Immature natural killer cell (primary cell): Measurements from ENCODE around the gene MRPL39. TPM values are rescaled to one million over a fixed set of nuclear protein-coding genes. Genes with fewer than 3 reads are reported as not detected.
A peak's percentile ranks its signal among the peaks of the same experiment; 100 is the strongest.

Experiments
- DNase-seq, 3 donors: peaks; one replicate each; pipeline ENCODE4 v3.0.0; 2022; ENCODE audit warnings: mixed read lengths in 1 of 3
- H3K27ac Mint-ChIP-seq, 6 donors: one replicate each; pipeline ENCODE4 v1.8.0; 2020; ENCODE audit warnings: mixed read lengths in 6 of 6, mild to moderate bottlenecking in 5 of 6, inconsistent platforms in 4 of 6, moderate library complexity in 3 of 6
- H3K27me3 Mint-ChIP-seq, 3 donors: one replicate each; pipeline ENCODE4 v1.8.0; 2020 to 2021; ENCODE audit warnings: low read depth in 3 of 3, mild to moderate bottlenecking in 3 of 3, mixed read lengths in 3 of 3, moderate library complexity in 3 of 3, inconsistent platforms in 1 of 3
- H3K36me3 Mint-ChIP-seq, 3 donors: one replicate each; pipeline ENCODE4 v1.8.0; 2020; ENCODE audit warnings: mixed read lengths in 3 of 3, inconsistent platforms in 2 of 3, mild to moderate bottlenecking in 2 of 3
- H3K4me1 Mint-ChIP-seq, 2 donors: one replicate each; pipeline ENCODE4 v1.8.0; 2020; ENCODE audit warnings: inconsistent platforms in 2 of 2, mild to moderate bottlenecking in 2 of 2, mixed read lengths in 2 of 2, moderate library complexity in 1 of 2
- H3K4me3 Mint-ChIP-seq, 5 donors: one replicate each; pipeline ENCODE4 v1.8.0; 2020; ENCODE audit warnings: mild to moderate bottlenecking in 5 of 5, mixed read lengths in 5 of 5, inconsistent platforms in 3 of 5, moderate library complexity in 3 of 5
- H3K9me3 Mint-ChIP-seq, 6 donors: one replicate each; pipeline ENCODE4 v1.8.0; 2020; ENCODE audit warnings: mild to moderate bottlenecking in 6 of 6, mixed read lengths in 6 of 6, inconsistent platforms in 4 of 6, moderate library complexity in 3 of 6
- polyA plus RNA-seq, 3 donors: library from polyadenylated mRNA; unstranded; fragments of 300-500 nt; fragmentation: Illumina TruSeq; gene quantifications; one replicate each; pipeline ENCODE4 v1.2.3, GENCODE V29; 2021

Gene MRPL39
- polyA plus RNA-seq, 3 donors from 2014 or later, result 20.2 to 33.0 (median 22.8) TPM

GRCh38 chr21:25560271-25560685 is 47.0 kb downstream of the MRPL39 start:
- Mint-ChIP-seq H3K9me3 (no peaks in the 10 kb centered on the region), H3K27me3 (peaks cover 0 to 13% (median 6%) of the 10 kb centered on the region in 3 donors), H3K4me3 (peak overlapping the region in 2 of 5 donors; percentile 31 to 54), H3K27ac (peak overlapping the region in 1 of 6 donors; percentile 91), H3K4me1 (peaks cover 36 to 53% of the 10 kb centered on the region in 2 donors), H3K36me3 (peaks cover 0 to 4% (median 0%) of the 10 kb centered on the region in 3 donors)
- DNase-seq, result no peak

- H3K27me3 Mint-ChIP-seq, result peaks cover 0 to 13% (median 6%) of the 10 kb centered on the region in 3 donors
- no peaks in the 10 kb centered on the region for H3K9me3 Mint-ChIP-seq
- H3K4me3 Mint-ChIP-seq, result peak overlapping the region in 1 of 5 donors; percentile 54
- peak overlapping the region in 1 of 6 donors; percentile 91 for H3K27ac Mint-ChIP-seq
- H3K36me3 Mint-ChIP-seq, result peaks cover 0 to 4% (median 0%) of the 10 kb centered on the region in 3 donors
- no peak for DNase-seq
- peaks cover 36 to 48% of the 10 kb centered on the region in 2 donors for H3K4me1 Mint-ChIP-seq
Observed at GRCh38 chr21:25559746-25560145, 47.5 kb downstream of the MRPL39 start.

- Mint-ChIP-seq H3K9me3 (no peaks in the 10 kb centered on the region), H3K4me3 (no peak overlapping the region), H3K4me1 (peaks cover 21 to 32% of the 10 kb centered on the region in 2 donors), H3K36me3 (peaks cover 0 to 4% (median 0%) of the 10 kb centered on the region in 3 donors), H3K27ac (no peak overlapping the region), H3K27me3 (peaks cover 0 to 6% (median 4%) of the 10 kb centered on the region in 3 donors)
- DNase-seq, result no peak
Observed at GRCh38 chr21:25558123-25558522, 49.2 kb downstream of the MRPL39 start.

- H3K9me3 Mint-ChIP-seq, result no peaks in the 10 kb centered on the region
- peaks cover 0 to 4% (median 0%) of the 10 kb centered on the region in 3 donors for H3K36me3 Mint-ChIP-seq
- no peak for DNase-seq
- H3K27me3 Mint-ChIP-seq, result peaks cover 0 to 6% (median 4%) of the 10 kb centered on the region in 3 donors
- H3K4me1 Mint-ChIP-seq, result peaks cover 12 to 22% of the 10 kb centered on the region in 2 donors
- no peak overlapping the region for H3K4me3 Mint-ChIP-seq
- H3K27ac Mint-ChIP-seq, result no peak overlapping the region
Observed at GRCh38 chr21:25557180-25557579, 50.1 kb downstream of the MRPL39 start.

- no peak overlapping the region for H3K27ac Mint-ChIP-seq
- H3K36me3 Mint-ChIP-seq, result peaks cover 0 to 4% (median 0%) of the 10 kb centered on the region in 3 donors
- no peaks in the 10 kb centered on the region for H3K9me3 Mint-ChIP-seq
Observed at GRCh38 chr21:25556091-25556490, 51.2 kb downstream of the MRPL39 start.

GRCh38 chr21:25555492-25555891 is 51.8 kb downstream of the MRPL39 start:
- Mint-ChIP-seq H3K36me3 (peaks cover 0 to 4% (median 0%) of the 10 kb centered on the region in 3 donors), H3K4me3 (no peak overlapping the region), H3K4me1 (peaks cover 0 to 7% of the 10 kb centered on the region in 2 donors), H3K9me3 (no peaks in the 10 kb centered on the region), H3K27ac (no peak overlapping the region), H3K27me3 (peaks cover 0 to 5% (median 4%) of the 10 kb centered on the region in 3 donors)
- no peak for DNase-seq

More at GRCh38 chr21:25556091-25556490, 51.2 kb downstream of the MRPL39 start:
- Mint-ChIP-seq H3K4me1 (peaks cover 5 to 11% of the 10 kb centered on the region in 2 donors), H3K4me3 (no peak overlapping the region), H3K27me3 (peaks cover 0 to 5% (median 4%) of the 10 kb centered on the region in 3 donors)
- no peak for DNase-seq

GRCh38 chr21:25552856-25553255 is 54.4 kb downstream of the MRPL39 start:
- DNase-seq, result no peak
- Mint-ChIP-seq H3K27me3 (peaks cover 0 to 5% (median 0%) of the 10 kb centered on the region in 3 donors), H3K9me3 (no peaks in the 10 kb centered on the region), H3K4me1 (no peaks in the 10 kb centered on the region), H3K36me3 (no peaks in the 10 kb centered on the region), H3K4me3 (no peak overlapping the region), H3K27ac (no peak overlapping the region)

- no peak overlapping the region for H3K27ac Mint-ChIP-seq
- no peaks in the 10 kb centered on the region for H3K27me3 Mint-ChIP-seq
- no peak for DNase-seq
- no peaks in the 10 kb centered on the region for H3K4me1 Mint-ChIP-seq
- H3K4me3 Mint-ChIP-seq, result no peak overlapping the region
- H3K36me3 Mint-ChIP-seq, result no peaks in the 10 kb centered on the region
- no peaks in the 10 kb centered on the region for H3K9me3 Mint-ChIP-seq
Observed at GRCh38 chr21:25551569-25551968, 55.7 kb downstream of the MRPL39 start.

GRCh38 chr21:25550352-25551120 is 56.7 kb downstream of the MRPL39 start:
- Mint-ChIP-seq H3K27me3 (no peaks in the 10 kb centered on the region), H3K4me3 (no peak overlapping the region), H3K9me3 (no peaks in the 10 kb centered on the region), H3K4me1 (no peaks in the 10 kb centered on the region), H3K27ac (no peak overlapping the region), H3K36me3 (no peaks in the 10 kb centered on the region)
- no peak for DNase-seq

- no peak for DNase-seq
- Mint-ChIP-seq H3K4me3 (no peak overlapping the region), H3K36me3 (peaks cover 7% of the 10 kb centered on the region in 3 donors), H3K27ac (no peak overlapping the region), H3K27me3 (no peaks in the 10 kb centered on the region), H3K9me3 (peaks cover 3 to 18% (median 13%) of the 10 kb centered on the region in 6 donors), H3K4me1 (no peaks in the 10 kb centered on the region)
Observed at GRCh38 chr21:25541042-25541441, 66.2 kb downstream of the MRPL39 start.

- no peak for DNase-seq
- H3K27me3 Mint-ChIP-seq, result no peaks in the 10 kb centered on the region
- H3K4me3 Mint-ChIP-seq, result no peak overlapping the region
- no peak overlapping the region for H3K27ac Mint-ChIP-seq
- H3K4me1 Mint-ChIP-seq, result no peaks in the 10 kb centered on the region
- peaks cover 7% of the 10 kb centered on the region in 3 donors for H3K36me3 Mint-ChIP-seq
- H3K9me3 Mint-ChIP-seq, result peaks cover 3 to 18% (median 13%) of the 10 kb centered on the region in 6 donors
Observed at GRCh38 chr21:25539606-25540005, 67.7 kb downstream of the MRPL39 start.

GRCh38 chr21:25537174-25537573 is 70.1 kb downstream of the MRPL39 start:
- no peak overlapping the region for H3K27ac Mint-ChIP-seq
- DNase-seq, result no peak
- H3K9me3 Mint-ChIP-seq, result peaks cover 3 to 18% (median 13%) of the 10 kb centered on the region in 6 donors
- peaks cover 7% of the 10 kb centered on the region in 3 donors for H3K36me3 Mint-ChIP-seq
- no peak overlapping the region for H3K4me3 Mint-ChIP-seq
- H3K4me1 Mint-ChIP-seq, result no peaks in the 10 kb centered on the region
- no peaks in the 10 kb centered on the region for H3K27me3 Mint-ChIP-seq

- peaks cover 7% of the 10 kb centered on the region in 3 donors for H3K36me3 Mint-ChIP-seq
- no peaks in the 10 kb centered on the region for H3K27me3 Mint-ChIP-seq
- no peak overlapping the region for H3K27ac Mint-ChIP-seq
- H3K9me3 Mint-ChIP-seq, result peaks cover 3 to 18% (median 13%) of the 10 kb centered on the region in 6 donors
- H3K4me1 Mint-ChIP-seq, result no peaks in the 10 kb centered on the region
- no peak overlapping the region for H3K4me3 Mint-ChIP-seq
- DNase-seq, result no peak
Observed at GRCh38 chr21:25536752-25537151, 70.5 kb downstream of the MRPL39 start.

- Mint-ChIP-seq H3K36me3 (peaks cover 7% of the 10 kb centered on the region in 3 donors), H3K9me3 (peaks cover 3 to 25% (median 13%) of the 10 kb centered on the region in 6 donors), H3K27ac (no peak overlapping the region), H3K4me3 (no peak overlapping the region), H3K4me1 (no peaks in the 10 kb centered on the region), H3K27me3 (peaks cover 0 to 5% (median 0%) of the 10 kb centered on the region in 3 donors)
- no peak for DNase-seq
Observed at GRCh38 chr21:25535849-25536248, 71.4 kb downstream of the MRPL39 start.
